DOHH2 (cell line): ENCODE measurements around the gene GNB1L.

ENCODE experiments used
- EZH2phosphoT487 ChIP-seq: fragments of 200-600 bp; sonication (generic); IDR thresholded peaks from 2 replicates; pipeline ENCODE4 v1.6.1; 2017; ENCODE audit warnings: borderline replicate concordance, mild to moderate bottlenecking, antibody characterized with exemption, low read length, moderate library complexity, mixed read lengths
- TF ChIP-seq, protein P1 (sequence below): fragments of 200-600 bp; sonication (generic); IDR thresholded peaks from one replicate; pipeline ENCODE4 v1.5.1; 2014; ENCODE audit warnings: antibody characterized with exemption, mild to moderate bottlenecking, low read depth, low read length; ENCODE audit not compliant: poor library complexity, severe bottlenecking

DNA sequence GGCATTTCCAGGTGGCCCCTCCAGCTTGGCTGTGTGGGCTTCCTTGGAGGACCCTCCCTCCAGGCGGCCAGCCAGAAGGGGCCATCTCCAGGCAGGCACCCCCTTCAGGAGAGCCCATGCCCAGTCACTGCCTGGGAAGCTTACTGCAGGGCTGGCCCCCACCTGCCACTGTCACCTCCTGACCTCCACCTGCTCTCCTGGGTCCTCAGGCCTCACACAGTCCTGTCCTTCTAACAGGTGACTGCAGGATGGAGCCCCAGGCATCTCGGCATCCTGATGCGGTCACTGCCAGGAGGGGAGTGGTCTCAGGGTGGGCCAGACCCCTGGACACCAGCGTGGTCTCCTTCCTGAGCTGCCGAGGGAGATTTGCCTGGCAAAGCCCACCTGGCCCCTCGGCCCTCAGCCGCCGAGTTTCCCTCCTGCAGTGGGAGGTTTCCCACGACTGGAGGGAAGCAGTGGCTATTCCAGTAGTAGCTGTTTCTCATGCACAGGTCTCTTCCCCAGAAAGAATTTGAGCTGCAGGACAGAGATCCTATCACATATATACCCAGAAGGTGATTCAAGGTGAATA lies 81.1 kb downstream of the GNB1L start:
- TF ChIP-seq, protein P1, sequence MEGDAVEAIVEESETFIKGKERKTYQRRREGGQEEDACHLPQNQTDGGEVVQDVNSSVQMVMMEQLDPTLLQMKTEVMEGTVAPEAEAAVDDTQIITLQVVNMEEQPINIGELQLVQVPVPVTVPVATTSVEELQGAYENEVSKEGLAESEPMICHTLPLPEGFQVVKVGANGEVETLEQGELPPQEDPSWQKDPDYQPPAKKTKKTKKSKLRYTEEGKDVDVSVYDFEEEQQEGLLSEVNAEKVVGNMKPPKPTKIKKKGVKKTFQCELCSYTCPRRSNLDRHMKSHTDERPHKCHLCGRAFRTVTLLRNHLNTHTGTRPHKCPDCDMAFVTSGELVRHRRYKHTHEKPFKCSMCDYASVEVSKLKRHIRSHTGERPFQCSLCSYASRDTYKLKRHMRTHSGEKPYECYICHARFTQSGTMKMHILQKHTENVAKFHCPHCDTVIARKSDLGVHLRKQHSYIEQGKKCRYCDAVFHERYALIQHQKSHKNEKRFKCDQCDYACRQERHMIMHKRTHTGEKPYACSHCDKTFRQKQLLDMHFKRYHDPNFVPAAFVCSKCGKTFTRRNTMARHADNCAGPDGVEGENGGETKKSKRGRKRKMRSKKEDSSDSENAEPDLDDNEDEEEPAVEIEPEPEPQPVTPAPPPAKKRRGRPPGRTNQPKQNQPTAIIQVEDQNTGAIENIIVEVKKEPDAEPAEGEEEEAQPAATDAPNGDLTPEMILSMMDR, result no peak
- no peak for TF ChIP-seq EZH2phosphoT487
